Right hindlimb (tissue), 1 donor: Measurements from ENCODE around the gene CEP104.

Source experiments
- DNase-seq: peaks from one replicate; pipeline ENCODE4 v3.0.0-alpha.2; 2018

Gene CEP104

GRCh38 chr1:3795453-3796214 lies 61.4 kb downstream of the CEP104 start:
- DNase-seq = peak; percentile 22

GRCh38 chr1:3790952-3791351 lies 66.1 kb downstream of the CEP104 start:
- DNase-seq = no peak

- peak; percentile 15 for DNase-seq
These were observed 66.5 kb downstream of the CEP104 start for GRCh38 chr1:3790500-3790923.

- no peak for DNase-seq
These were observed 67.3 kb downstream of the CEP104 start for GRCh38 chr1:3789421-3790300.

GRCh38 chr1:3788756-3789420 lies 68.1 kb downstream of the CEP104 start:
- peak; percentile 16 for DNase-seq

DNA sequence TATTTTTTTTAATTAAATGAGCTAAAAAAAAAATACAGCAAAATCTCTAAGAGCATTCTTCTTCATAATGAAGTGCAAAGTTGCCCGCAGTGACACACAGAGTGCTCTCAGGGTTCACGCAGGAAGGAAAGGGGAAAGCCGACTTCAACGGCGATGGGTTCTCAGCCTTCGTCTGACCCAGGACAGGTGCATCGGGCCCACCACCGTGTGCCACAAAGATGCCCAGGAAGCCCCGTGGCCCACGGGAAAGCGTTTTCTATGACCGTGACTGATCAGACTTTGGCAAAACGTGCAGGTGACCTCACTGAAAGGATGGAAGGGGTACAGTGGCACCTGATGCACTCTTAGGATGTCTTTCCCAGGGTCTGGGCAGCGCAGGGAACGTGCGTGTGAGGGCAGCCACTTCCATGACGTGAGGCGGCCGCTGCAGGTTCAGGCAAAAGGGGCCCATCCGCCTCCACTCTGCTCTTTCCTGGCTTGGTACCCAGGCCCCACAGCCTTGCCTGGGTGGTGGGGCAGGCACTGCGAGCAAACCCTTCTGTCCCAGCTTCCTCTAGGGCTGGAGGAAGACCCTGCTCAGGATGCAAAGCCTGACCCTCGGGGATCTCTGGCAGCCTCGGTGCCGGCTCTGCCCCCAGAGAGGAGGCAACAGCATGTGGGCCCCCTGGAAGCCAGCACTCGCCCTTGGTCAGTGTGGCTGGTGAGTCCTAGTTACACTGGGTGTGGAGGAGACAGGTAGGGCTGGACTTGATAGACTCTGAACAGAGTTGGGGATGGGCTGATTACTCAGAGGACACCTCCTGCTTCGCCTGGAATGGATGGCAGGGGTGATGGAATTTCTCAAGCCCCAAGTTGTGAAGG lies 69.0 kb downstream of the CEP104 start:
- DNase-seq = no peak

DNA sequence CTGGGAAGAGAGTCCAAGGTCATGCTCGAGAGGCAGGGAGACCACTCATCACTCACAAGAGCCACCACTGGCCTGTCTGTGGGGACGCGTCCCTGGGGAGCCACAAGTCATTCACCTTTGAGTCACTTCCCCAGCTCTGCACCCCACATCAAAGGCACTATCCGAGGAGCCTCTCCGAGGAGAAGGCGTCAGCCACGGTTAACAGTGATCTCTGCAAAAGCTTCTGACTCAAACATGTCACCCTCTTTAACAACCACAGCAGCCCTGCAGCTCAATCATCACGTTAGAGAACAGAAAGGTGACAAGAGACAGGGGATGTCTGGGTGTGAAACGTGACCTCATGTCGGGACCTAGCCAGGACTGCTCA lies 69.7 kb downstream of the CEP104 start:
- DNase-seq = no peak

DNA sequence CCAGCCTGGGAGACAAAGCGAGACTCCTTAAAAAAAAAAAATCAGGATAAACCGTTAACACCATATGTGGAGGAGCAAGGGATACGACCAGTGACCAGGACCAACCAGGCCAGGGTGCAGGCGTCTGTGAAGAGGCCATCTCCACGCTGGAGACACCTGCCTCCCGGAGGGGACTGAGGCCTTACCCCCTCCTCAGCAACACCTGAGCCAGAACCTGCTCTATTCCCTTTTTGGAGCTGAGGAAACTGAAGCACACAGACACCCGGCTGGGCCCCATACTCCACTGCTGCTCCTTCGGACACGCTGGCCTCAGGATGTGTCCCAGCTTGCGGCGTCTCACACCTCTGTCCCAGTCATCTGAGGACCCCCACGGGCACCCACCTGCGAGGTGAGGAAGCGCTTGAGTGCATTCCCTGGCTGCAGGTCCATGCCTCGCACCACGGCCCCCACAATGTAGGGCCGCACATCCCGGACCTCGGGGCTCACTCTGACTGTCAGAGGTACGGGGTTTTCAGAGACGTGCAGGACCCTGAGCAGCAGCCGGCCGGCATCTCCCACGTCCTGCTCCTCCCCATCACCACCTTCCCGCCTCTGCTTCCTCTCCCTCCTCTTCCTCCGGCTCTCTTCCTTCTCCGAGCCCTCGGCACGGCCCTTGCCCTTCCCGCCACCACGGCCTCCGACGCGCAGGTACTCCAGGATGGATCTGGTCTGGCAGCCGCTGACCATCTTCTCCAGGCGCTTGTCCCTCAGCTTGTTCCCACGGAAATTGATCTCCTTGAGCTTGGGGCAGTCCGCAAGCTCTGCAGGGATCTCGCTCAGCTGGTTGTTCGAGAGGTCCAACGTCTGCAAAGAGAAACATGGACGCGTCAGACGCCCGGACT lies 70.3 kb downstream of the CEP104 start:
- DNase-seq = no peak

DNA sequence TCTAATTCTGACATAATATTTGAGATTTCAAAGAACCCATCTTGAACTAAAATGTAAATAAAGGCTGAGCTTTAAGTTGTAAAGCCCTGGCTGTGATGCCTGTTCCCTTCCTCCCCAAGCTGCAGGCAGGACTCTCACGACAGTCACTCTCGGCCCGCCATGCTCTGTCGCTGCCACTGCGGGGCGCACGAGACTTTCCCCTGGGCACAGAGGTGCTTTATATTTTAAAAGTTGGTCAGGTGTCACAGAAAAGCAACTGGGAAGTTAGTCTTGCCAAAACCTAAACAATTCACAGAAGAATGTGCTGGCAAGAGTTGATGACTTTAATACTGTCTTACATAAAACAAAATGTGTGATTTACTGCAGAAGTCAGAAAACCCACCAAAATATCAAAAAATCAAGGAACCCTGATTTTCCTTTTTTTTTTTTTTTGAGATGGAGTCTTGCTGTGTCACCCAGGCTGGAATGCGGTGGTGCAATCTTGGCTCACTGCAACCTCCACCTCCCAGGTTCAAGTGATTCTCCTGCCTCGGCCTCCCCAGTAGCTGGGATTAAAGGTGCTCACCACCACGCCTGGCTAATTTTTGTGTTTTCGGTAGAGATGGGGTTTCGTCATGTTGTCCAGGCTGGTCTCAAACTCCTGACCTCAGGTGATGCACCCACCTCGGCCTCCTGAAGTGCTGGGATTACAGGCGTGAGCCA lies 71.4 kb downstream of the CEP104 start:
- DNase-seq = no peak

DNA sequence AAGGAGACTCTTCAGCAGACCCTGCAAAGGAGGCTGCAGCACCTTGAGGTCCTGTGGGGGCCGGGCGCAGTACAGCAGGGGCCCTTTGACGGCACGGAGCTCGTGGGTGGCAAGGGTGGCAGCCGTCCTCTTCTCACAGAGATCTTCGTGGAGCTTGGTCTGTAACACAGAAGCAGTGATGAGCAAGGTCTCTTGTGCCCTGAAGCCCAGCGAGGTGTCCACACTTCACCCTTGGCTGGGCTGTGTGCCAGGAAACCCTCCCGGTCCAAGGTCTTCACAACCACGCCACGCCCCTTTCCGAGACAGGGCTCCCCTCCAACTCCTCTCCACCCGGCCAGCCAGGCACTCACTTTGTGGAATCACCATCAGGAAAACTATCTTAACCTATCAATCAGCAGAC lies 72.0 kb downstream of the CEP104 start:
- no peak for DNase-seq

- DNase-seq = no peak
These were observed 73.1 kb downstream of the CEP104 start for GRCh38 chr1:3783651-3784474.

DNA sequence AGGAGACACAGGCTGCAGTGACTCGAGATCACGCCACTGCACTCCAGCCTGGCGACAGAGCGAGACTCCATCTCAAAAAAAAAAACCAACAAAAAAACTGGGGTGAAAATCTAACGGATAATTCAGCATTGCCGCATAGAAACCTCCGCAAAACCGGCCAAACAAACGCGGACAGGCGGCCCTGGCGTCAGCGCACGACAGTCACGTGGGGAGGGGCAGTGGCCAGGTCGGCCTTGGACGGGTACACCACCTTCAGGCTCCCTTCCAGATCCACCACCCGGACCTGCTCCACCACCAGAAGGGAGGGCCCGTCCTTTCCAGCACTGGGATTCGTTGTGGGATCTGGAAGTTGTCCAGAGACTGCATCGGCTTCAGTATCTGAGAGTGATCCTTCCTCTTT lies 76.1 kb downstream of the CEP104 start:
- DNase-seq = no peak

DNA sequence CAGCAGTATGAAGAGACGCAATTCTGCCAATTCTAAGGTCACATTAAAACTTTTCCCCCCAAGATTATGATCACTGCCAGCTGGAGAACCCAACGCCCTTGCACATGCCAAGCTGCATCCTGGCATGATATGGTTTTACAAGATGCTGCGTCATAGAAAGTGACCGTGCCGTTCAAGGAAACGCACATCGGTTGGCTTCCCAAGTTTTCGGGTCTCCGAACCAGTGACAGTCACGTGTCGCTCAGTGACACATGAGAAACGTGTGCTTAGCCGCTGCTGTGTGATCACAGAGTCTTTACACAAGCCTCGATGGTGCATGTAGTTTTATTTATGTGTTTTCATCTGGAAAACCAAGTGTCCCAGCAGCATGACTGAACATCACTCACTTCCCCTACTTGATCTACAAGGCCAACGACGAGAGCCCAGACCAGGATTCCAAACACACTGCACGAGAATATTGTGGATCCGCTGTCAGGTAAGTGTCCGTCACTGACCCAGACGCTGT lies 77.0 kb downstream of the CEP104 start:
- DNase-seq = no peak

DNA sequence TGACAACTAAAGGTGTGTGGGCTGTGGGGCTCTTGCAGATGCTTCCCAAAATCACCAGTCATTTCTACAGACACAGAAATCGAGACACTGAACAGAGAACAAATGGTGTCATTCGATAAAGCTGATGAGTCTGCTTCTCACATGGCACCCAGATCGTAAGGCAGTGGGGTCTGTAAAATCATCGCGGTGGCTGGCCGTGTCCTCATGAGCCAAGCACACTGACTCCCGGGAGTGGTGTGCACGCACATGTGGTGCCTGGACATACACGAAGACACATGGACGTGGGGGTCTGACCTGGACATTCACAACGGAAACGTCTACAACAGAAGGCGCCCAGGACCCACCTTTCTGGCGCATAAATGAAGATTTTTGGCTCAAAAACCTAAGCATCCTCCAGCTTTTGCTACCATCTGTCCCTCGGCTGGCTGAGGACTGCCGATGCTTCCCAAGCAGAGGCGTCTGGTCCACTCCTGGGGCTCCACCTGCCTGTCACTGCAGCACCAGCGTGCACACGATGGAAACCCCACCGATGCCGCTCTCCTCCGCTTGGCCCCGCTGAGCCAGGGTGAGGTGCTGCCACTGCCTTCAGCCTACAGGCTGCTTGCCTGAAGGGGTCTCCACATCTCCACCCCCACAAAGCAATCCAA lies 77.6 kb downstream of the CEP104 start:
- DNase-seq = no peak

DNA sequence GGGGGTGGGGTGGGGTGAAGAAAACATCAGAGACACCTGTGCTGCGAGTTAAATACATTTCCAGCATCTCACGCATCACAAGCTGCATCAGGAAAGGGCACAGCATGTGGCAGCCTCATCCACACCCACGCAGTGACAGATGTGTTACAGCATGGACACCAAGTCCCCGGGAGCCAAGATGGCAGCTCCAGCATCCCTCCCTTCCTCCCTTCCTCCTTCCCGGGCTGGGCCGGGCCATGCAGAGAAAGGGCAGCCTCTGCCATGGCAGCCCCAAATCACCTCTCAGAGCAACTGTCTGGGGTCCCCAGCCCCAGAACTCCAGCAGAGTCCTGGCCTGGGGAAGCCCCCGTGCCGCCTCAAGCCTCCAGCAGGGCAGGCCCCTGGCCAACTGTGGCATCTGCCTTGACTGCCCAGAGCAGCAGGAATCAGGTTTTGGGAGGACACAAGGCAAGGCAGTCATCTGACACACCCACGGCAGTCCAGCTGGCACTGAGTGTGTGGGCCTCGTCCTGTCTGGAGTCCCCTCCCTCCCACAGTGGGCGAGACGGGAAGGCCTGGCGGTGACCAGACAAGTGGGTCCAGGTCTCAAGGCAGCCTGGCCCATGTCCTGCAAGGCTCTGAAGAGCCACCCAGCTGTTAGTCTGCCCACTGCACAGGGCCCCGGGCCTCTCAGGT lies 78.3 kb downstream of the CEP104 start:
- DNase-seq = peak; percentile 27

DNA sequence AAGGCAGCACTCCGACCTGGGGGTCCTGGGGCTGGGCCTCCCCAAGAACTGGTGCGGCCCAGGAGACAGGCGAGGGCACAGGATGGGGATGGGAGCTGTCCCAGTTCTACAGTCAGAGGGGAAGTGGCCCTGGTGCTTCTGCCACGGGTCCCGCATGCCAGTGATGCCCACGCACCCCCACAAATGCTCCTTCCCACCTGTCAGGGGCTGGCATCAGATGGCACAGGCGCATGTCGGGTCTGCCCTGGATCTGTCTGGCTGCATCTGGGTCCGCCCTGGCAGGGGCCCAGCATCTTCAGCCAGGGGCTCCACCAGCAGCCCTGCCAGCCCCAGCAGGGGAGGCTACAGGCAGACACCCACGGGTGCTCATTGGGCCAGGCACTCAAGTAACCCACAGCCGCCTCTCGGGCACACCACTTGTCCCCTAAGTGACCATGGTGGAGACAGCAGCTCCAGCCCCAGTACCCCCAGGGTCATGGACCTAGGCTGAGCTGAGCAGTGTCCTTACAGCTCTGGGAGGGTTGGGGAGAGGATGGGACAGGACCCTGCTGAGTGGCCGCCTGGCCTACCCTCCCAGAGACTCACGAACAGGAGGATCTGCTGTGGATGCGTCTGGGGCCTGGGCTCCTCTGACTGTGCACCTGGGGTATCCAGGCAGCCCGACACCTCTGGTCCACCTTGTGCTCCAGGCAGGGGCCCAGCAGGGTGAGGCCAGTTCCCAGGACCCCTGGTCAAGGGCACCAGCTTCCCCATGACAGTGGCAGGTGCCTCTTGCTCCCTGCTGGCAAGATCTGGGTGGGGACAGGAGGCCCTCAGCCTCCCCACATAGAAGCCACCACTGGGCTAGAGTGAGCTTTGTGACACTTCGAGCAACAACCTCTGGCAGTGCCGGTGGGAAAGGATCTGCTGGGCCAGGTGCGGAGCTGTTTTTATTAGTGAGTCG lies 79.1 kb downstream of the CEP104 start:
- DNase-seq = no peak

GRCh38 chr1:3777078-3777547 lies 79.9 kb downstream of the CEP104 start:
- no peak for DNase-seq
